ENCODE data around the gene RAD54L. TPM values are rescaled to one million over a fixed set of nuclear protein-coding genes. Genes with fewer than 3 reads are reported as not detected.
A peak's percentile ranks its signal among the peaks of the same experiment; 100 is the strongest.
"Not testable (repeated sequence)": the region's sequence is repeated elsewhere in the genome, so short reads cannot be mapped to it uniquely, and the experiment has no call there.

Gene RAD54L
- total RNA-seq, 2 experiments from 2014 or later = 43.9 to 44.0 TPM

- CTCF ChIA-PET = interaction anchor here (0.6 to 2.2 kb wide), 22 partner anchors 9 to 1892 kb away, joined by 3 to 46 read pairs (median 4); partner anchors contain the start of genes LRRC41 and UQCRH
- POLR2A ChIA-PET = interaction anchor here (0.6 to 1.7 kb wide), 4 partner anchors 13 to 104 kb away, joined by 3 to 9 read pairs (median 6); partner anchors contain the start of genes LRRC41, NSUN4 and UQCRH
- peaks cover 13% of the 10 kb centered on the region for H3K36me3 Mint-ChIP-seq (ENCODE audit: low read depth)
- peak; percentile 22 for DNase-seq
- no peak overlapping the region for H3K27ac Mint-ChIP-seq
- H3K27me3 Mint-ChIP-seq = no peaks in the 10 kb centered on the region
- no peak overlapping the region for H3K4me3 Mint-ChIP-seq
- no peaks in the 10 kb centered on the region for H3K9me3 Mint-ChIP-seq
- H3K4me1 Mint-ChIP-seq = peaks cover 30% of the 10 kb centered on the region
These were observed 2.7 kb upstream of the RAD54L start for GRCh38 chr1:46244656-46245371.

GRCh38 chr1:46246136-46246535 is 1.4 kb upstream of the RAD54L start:
- Mint-ChIP-seq H3K36me3 (ENCODE audit: low read depth) (peaks cover 21% of the 10 kb centered on the region), H3K4me1 (peaks cover 37% of the 10 kb centered on the region), H3K4me3 (peak overlapping the region; percentile 87)
- H3K27ac Mint-ChIP-seq, H3K9me3 Mint-ChIP-seq, DNase-seq, H3K27me3 Mint-ChIP-seq: not testable (repeated sequence)
- POLR2A ChIA-PET = interaction anchor here (1.0 to 2.7 kb wide), 10 partner anchors 10 to 662 kb away, joined by 3 to 26 read pairs (median 5); partner anchors contain the start of genes LRRC41, NSUN4, PIK3R3 and POMGNT1
- CTCF ChIA-PET = interaction anchor here (0.5 to 2.8 kb wide), 9 partner anchors 14 to 102 kb away, joined by 3 to 23 read pairs (median 4); partner anchors contain the start of genes LRRC41, NSUN4 and UQCRH

GRCh38 chr1:46246548-46247435 is 771 bp upstream of the RAD54L start:
- Mint-ChIP-seq H3K4me3 (peak overlapping the region; percentile 87), H3K27me3 (no peaks in the 10 kb centered on the region), H3K9me3 (no peaks in the 10 kb centered on the region), H3K27ac (peak overlapping the region; percentile 79), H3K36me3 (ENCODE audit: low read depth) (peaks cover 26% of the 10 kb centered on the region), H3K4me1 (peaks cover 40% of the 10 kb centered on the region)
- peak; percentile 63 for DNase-seq
- ChIA-PET POLR2A (interaction anchor here (0.7 to 2.7 kb wide), 26 partner anchors 9 to 746 kb away, joined by 3 to 26 read pairs (median 4); partner anchors contain the start of genes GPBP1L1, LRRC41, MKNK1 and NSUN4), CTCF (interaction anchor here (0.8 to 2.8 kb wide), 11 partner anchors 12 to 101 kb away, joined by 3 to 23 read pairs (median 4); partner anchors contain the start of genes LRRC41, NSUN4 and UQCRH)

DNA sequence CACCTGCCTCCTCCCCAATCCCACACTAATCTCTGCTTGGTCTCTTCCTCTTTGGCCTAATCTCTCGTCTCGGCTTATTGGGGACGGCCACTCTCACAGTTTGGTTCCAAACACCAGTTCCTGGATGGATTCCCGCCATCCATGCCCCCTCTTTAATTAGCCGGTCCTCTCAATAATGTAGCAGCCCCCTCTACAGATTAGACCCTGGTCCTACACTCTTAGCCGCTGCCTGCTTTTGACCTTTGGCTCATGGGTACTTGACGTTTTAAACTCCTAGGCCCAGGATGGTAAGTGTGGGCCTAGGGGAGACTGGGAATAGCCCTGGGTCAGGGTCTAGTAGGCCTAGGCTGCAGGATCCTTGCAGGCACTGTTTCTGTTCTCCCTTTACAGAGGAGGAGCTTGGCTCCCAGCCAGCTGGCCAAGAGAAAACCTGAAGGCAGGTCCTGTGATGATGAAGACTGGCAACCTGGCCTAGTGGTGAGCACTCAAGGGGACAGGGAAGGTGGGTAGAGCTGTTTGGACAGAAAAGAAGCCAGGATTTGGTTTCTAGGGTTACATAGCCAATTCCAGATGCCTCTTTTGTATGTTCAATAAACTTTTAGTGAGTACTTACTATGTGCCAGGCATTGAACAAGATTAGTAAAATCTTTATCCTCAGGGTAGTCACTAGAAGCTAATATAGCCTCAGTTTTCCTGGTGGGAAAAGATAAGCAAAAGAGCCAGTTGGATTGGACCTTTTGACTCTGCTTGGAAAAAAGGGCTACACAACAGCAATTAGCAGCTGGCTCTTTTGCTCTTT is 758 bp downstream of the RAD54L start:
- peak; percentile 44 for DNase-seq
- H3K27ac Mint-ChIP-seq = peak overlapping the region; percentile 83
- POLR2A ChIA-PET = interaction anchor here (0.7 to 2.7 kb wide), 15 partner anchors 9 to 355 kb away, joined by 3 to 26 read pairs (median 4); partner anchors contain the start of genes LRRC41, NSUN4, POMGNT1 and UQCRH
- no peaks in the 10 kb centered on the region for H3K9me3 Mint-ChIP-seq
- CTCF ChIA-PET = interaction anchor here (0.7 to 2.8 kb wide), 3 partner anchors 24 to 99 kb away, joined by 3 to 23 read pairs (median 13); partner anchors contain the start of gene NSUN4
- peaks cover 47% of the 10 kb centered on the region for H3K4me1 Mint-ChIP-seq
- no peaks in the 10 kb centered on the region for H3K27me3 Mint-ChIP-seq
- H3K36me3 Mint-ChIP-seq (ENCODE audit: low read depth) = peaks cover 41% of the 10 kb centered on the region
- peak overlapping the region; percentile 87 for H3K4me3 Mint-ChIP-seq

GRCh38 chr1:46254668-46255067 is 7.1 kb downstream of the RAD54L start:
- CTCF ChIA-PET = interaction anchor here (1.2 kb wide), 1 partner anchor 10 kb away, joined by 5 read pairs; no protein-coding TSS in a partner anchor
- Mint-ChIP-seq H3K36me3 (ENCODE audit: low read depth) (peaks cover 57% of the 10 kb centered on the region), H3K27ac (no peak overlapping the region), H3K4me1 (peaks cover 23% of the 10 kb centered on the region), H3K27me3 (no peaks in the 10 kb centered on the region), H3K4me3 (no peak overlapping the region), H3K9me3 (no peaks in the 10 kb centered on the region)
- no peak for DNase-seq
- POLR2A ChIA-PET = no interaction called here

DNA sequence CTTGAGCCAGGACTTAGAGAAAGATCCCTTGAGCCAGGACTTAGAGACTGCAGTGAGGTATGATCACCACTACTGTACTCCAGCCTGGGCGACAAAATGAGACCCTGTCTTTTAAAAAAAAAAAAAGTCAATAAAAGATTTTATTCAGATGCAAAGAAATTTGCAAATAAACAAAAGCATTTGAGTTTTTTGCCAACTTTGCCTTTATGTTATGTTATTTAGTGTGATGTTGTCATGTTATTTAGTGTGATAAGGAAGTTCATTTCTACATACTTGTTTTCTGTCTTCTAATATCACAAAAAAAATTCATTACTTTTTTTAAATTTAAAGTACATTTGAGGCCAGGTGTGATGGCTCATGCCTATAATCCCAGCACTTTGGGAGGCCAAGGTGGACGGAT is 9.0 kb downstream of the RAD54L start:
- no peak for DNase-seq
- ChIA-PET CTCF (no interaction called here), POLR2A (interaction anchor here (1.3 kb wide), 1 partner anchor 10 kb away, joined by 6 read pairs; no protein-coding TSS in a partner anchor)
- Mint-ChIP-seq H3K36me3 (ENCODE audit: low read depth) (peaks cover 61% of the 10 kb centered on the region), H3K9me3 (no peaks in the 10 kb centered on the region), H3K4me3 (no peak overlapping the region), H3K4me1 (peaks cover 12% of the 10 kb centered on the region), H3K27me3 (no peaks in the 10 kb centered on the region), H3K27ac (no peak overlapping the region)

DNA sequence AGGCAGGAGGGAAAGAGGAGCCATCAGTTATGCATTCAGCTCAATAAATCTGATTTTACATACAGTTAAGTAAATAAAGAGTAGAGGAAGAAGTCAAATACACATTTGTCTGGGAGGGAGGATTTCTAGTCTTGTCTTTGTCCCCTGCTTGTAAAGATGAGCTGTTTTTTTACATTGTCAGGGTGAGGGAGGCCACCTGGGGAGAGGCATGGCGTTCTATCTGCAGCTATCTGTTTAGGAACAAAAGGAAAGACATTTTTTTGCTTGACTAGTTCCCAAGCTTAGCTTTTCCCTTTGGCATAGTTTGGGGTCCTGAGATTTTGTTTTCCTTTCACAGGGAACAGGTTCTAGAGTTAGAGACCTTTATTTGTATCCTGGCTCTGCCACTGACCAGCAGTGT is 14.9 kb downstream of the RAD54L start:
- Mint-ChIP-seq H3K4me3 (no peak overlapping the region), H3K36me3 (ENCODE audit: low read depth) (peaks cover 78% of the 10 kb centered on the region), H3K27ac (no peak overlapping the region), H3K4me1 (no peaks in the 10 kb centered on the region), H3K27me3 (no peaks in the 10 kb centered on the region), H3K9me3 (no peaks in the 10 kb centered on the region)
- CTCF ChIA-PET = interaction anchor here (1.1 to 1.7 kb wide), 3 partner anchors 9 to 85 kb away, joined by 3 to 5 read pairs (median 4); no protein-coding TSS in a partner anchor
- DNase-seq = no peak
- POLR2A ChIA-PET = interaction anchor here (0.8 to 2.0 kb wide), 4 partner anchors 11 to 77 kb away, joined by 3 to 9 read pairs (median 3); partner anchors contain the start of gene RAD54L

DNA sequence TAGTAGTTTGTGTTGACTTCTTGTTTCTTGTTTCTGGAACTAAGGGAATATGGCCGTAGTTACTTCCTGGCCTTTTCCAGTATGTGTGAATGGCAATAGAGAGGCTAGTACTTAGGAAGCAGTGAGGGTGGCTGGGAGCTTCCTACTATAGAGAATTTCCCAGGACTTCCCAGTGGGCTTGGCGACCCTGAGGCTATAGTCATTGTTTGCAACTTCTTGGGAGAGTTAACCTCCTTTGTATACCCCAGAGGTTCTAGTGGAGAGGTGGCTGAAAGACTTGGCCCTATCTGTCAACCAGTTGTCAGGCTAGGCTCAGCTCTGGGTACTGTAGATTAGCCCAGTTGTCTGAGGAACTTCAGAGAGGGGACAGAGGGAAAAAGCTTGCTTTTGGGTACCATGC is 15.6 kb downstream of the RAD54L start:
- POLR2A ChIA-PET = interaction anchor here (0.8 to 2.0 kb wide), 4 partner anchors 10 to 77 kb away, joined by 3 to 9 read pairs (median 3); partner anchors contain the start of gene RAD54L
- no peaks in the 10 kb centered on the region for H3K4me1 Mint-ChIP-seq
- no peaks in the 10 kb centered on the region for H3K9me3 Mint-ChIP-seq
- DNase-seq = no peak
- no peak overlapping the region for H3K27ac Mint-ChIP-seq
- peaks cover 82% of the 10 kb centered on the region for H3K36me3 Mint-ChIP-seq (ENCODE audit: low read depth)
- CTCF ChIA-PET = interaction anchor here (1.0 to 1.7 kb wide), 4 partner anchors 38 to 963 kb away, joined by 3 to 5 read pairs (median 4); no protein-coding TSS in a partner anchor
- H3K27me3 Mint-ChIP-seq = no peaks in the 10 kb centered on the region
- H3K4me3 Mint-ChIP-seq = no peak overlapping the region

GRCh38 chr1:46268578-46268977 is 21.0 kb downstream of the RAD54L start:
- no peaks in the 10 kb centered on the region for H3K4me1 Mint-ChIP-seq
- POLR2A ChIA-PET = interaction anchor here (1.6 kb wide), 1 partner anchor 9 kb away, joined by 5 read pairs; no protein-coding TSS in a partner anchor
- H3K4me3 Mint-ChIP-seq = no peak overlapping the region
- H3K9me3 Mint-ChIP-seq = no peaks in the 10 kb centered on the region
- H3K27me3 Mint-ChIP-seq = no peaks in the 10 kb centered on the region
- DNase-seq = no peak
- CTCF ChIA-PET = no interaction called here
- H3K36me3 Mint-ChIP-seq (ENCODE audit: low read depth) = peaks cover 79% of the 10 kb centered on the region
- H3K27ac Mint-ChIP-seq = no peak overlapping the region

- peaks cover 82% of the 10 kb centered on the region for H3K36me3 Mint-ChIP-seq (ENCODE audit: low read depth)
- CTCF ChIA-PET = no interaction called here
- POLR2A ChIA-PET = interaction anchor here (1.4 to 2.0 kb wide), 4 partner anchors 9 to 29 kb away, joined by 5 to 7 read pairs (median 6); partner anchors contain the start of genes LRRC41 and UQCRH
- no peak overlapping the region for H3K4me3 Mint-ChIP-seq
- H3K9me3 Mint-ChIP-seq = no peaks in the 10 kb centered on the region
- H3K27me3 Mint-ChIP-seq = no peaks in the 10 kb centered on the region
- no peak overlapping the region for H3K27ac Mint-ChIP-seq
- no peaks in the 10 kb centered on the region for H3K4me1 Mint-ChIP-seq
- DNase-seq = no peak
These were observed 26.9 kb downstream of the RAD54L start for GRCh38 chr1:46274225-46275029.

- CTCF ChIA-PET = no interaction called here
- DNase-seq = no peak
- peaks cover 84% of the 10 kb centered on the region for H3K36me3 Mint-ChIP-seq (ENCODE audit: low read depth)
These were observed 27.4 kb downstream of the RAD54L start for GRCh38 chr1:46275030-46275337.

More at GRCh38 chr1:46275030-46275337, 27.4 kb downstream of the RAD54L start:
- no peaks in the 10 kb centered on the region for H3K9me3 Mint-ChIP-seq
- H3K27me3 Mint-ChIP-seq = no peaks in the 10 kb centered on the region
- H3K4me1 Mint-ChIP-seq = no peaks in the 10 kb centered on the region
- POLR2A ChIA-PET = interaction anchor here (0.8 to 1.5 kb wide), 3 partner anchors 10 to 34 kb away, joined by 3 to 7 read pairs (median 5); partner anchors contain the start of genes LRRC41 and UQCRH
- no peak overlapping the region for H3K27ac Mint-ChIP-seq
- H3K4me3 Mint-ChIP-seq = no peak overlapping the region
